ENCODE data around the gene RIBC2.

DNA sequence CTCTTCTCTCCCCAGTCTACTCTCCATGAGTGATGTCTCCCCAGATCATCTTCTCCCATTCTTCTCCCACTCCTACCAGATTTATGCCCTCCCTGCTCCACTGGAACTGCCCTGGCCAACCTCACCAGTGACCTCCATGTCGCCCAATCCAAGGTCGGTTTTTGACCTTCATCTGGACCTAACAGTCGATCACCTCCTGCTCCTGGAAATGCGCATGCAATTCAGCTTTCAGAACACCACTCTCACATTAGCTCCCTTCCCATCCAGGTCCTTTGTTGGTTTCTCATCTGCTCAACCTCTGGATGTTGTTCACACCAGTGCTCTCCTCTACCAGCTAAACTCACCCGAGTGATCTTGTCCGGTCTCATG is 5.3 kb downstream of the RIBC2 start:
- TF ChIP-seq POLR2A (IDR thresholded peaks at IDR 0.05) (no peak), CTCF (IDR thresholded peaks at IDR 0.05) (no peak)
